ENCODE measurements around the gene PLA2G2C. TPM values are rescaled to one million over a fixed set of nuclear protein-coding genes. Genes with fewer than 3 reads are reported as not detected.

Gene PLA2G2C
- total and polyA plus RNA-seq, 2 of the 8 experiments (the other 6 are each of a cell fraction or from before 2014, with no cell fraction given), result not detected

GRCh38 chr1:20143318-20143717, 43.0 kb downstream of the PLA2G2C start (continued):
- no peak for TF ChIP-seq SUZ12 (IDR thresholded peaks at IDR 0.05; ENCODE audit: low read length)
- TF ChIP-seq ATF2 (IDR thresholded peaks at IDR 0.05; ENCODE audit: low read length), result no peak
- TF ChIP-seq TAF1 (IDR thresholded peaks at IDR 0.05; ENCODE audit: low read depth, low read length), result no peak
- no peak for TF ChIP-seq CHD1 (IDR thresholded peaks at IDR 0.05; ENCODE audit: low read depth, low read length)
- no peak for TF ChIP-seq NRF1 (IDR thresholded peaks at IDR 0.05; ENCODE audit: low read depth, low read length)

All from H1 (cell line).